K562 (cell line): ENCODE measurements around the gene ZBTB20. TPM values are rescaled to one million over a fixed set of nuclear protein-coding genes. Genes with fewer than 3 reads are reported as not detected.

Source experiments
- ATAC-seq: fragments of 200-7000 bp; cut with Tn5 transposase; 3 replicates; pipeline ENCODE4 v1.9.1; 2020; ENCODE audit warnings: moderate library complexity
- BruUV-seq: library from RNA; stranded (reverse); fragments of 400-500 nt; replicated peaks from 2 replicates; lab custom pipeline; 2021; lab: Mats Ljungman, UMichigan
- CTCF ChIA-PET: fragments of 300-600 bp; formaldehyde crosslinking; extraction: SDS; loops from one replicate; lab custom pipeline; 2021; ENCODE audit warnings: low intra/inter-chr PET ratio; lab: Yijun Ruan, JAX
- POLR2A ChIA-PET: fragments of 300-600, 350-650 bp; sonication (Branson Sonifier 250); formaldehyde crosslinking; extraction: SDS; loops from one replicate; lab custom pipeline; 2021; ENCODE audit warnings: antibody characterized with exemption, inconsistent platforms; lab: Yijun Ruan, JAX
- DNase-seq, 4 experiments: peaks; one replicate each; pipeline versions ENCODE4 v3.0.0 to v3.0.0-alpha.2; 2011 to 2018; ENCODE audit warnings: low spot score in 3 of 4, mixed read lengths in 3 of 4; ENCODE audit errors: extremely low read depth in 1 of 4
- FAIRE-seq: peaks from 2 replicates; lab custom pipeline; 2011; peaks lifted over from hg19 to GRCh38; lab: Jason Lieb, UNC
- H2AFZ ChIP-seq: 2 replicates; pipeline ENCODE4 v1.6.0; 2011; ENCODE audit warnings: low read depth, low read length, control low read depth, inconsistent platforms
- H3K27ac ChIP-seq: fragments of 200-600 bp; 3 replicates; pipeline ENCODE4 v1.8.0; 2011; ENCODE audit warnings: low read depth, mild to moderate bottlenecking, control low read depth, inconsistent platforms, low read length, moderate library complexity, mixed read lengths; ENCODE audit errors: extremely low read depth
- H3K27me3 ChIP-seq, 2 experiments: fragments of 300-600 bp in 1 of 2; 2 replicates in 1 of 2; 3 replicates in 1 of 2; pipeline versions ENCODE4 v1.6.0 to v1.8.0; 2011; ENCODE audit warnings: inconsistent platforms in 2 of 2, low read length in 2 of 2, mild to moderate bottlenecking in 1 of 2, mixed read lengths in 1 of 2, moderate library complexity in 1 of 2; ENCODE audit not compliant: control insufficient read depth in 2 of 2, insufficient read depth in 2 of 2
- H3K36me3 ChIP-seq: fragments of 300-600 bp; 3 replicates; pipeline ENCODE4 v1.8.0; 2011; ENCODE audit warnings: mild to moderate bottlenecking, low read length, inconsistent platforms; ENCODE audit not compliant: control insufficient read depth, insufficient read depth
- H3K4me1 ChIP-seq, 2 experiments: fragments of 200-600 bp in 1 of 2; replicated peaks in 1 of 2; 2 replicates in 1 of 2; 3 replicates in 1 of 2; pipeline versions ENCODE4 v1.5.1 to v1.8.0; 2011; ENCODE audit warnings: inconsistent platforms in 2 of 2, low read length in 2 of 2, mild to moderate bottlenecking in 1 of 2, mixed read lengths in 1 of 2, moderate library complexity in 1 of 2; ENCODE audit not compliant: control insufficient read depth in 2 of 2, insufficient read depth in 2 of 2
- H3K4me2 ChIP-seq: 2 replicates; pipeline ENCODE4 v1.6.1; 2011; ENCODE audit warnings: low read length, control low read depth, inconsistent platforms, mixed read lengths; ENCODE audit not compliant: insufficient read depth
- H3K4me3 ChIP-seq: fragments of 200-600 bp; sonication (generic), shearing (Covaris generic); 2 replicates; pipeline ENCODE4 v1.5.1; 2016; ENCODE audit warnings: control low read depth, inconsistent platforms
- H3K79me2 ChIP-seq: fragments of 200-600 bp; 3 replicates; pipeline ENCODE4 v1.8.0; 2011; ENCODE audit warnings: low read length, inconsistent platforms; ENCODE audit not compliant: control insufficient read depth, insufficient read depth
- H3K9ac ChIP-seq, 2 experiments: 2 replicates each; pipeline versions ENCODE4 v1.6.0 to v1.6.1; 2011; ENCODE audit warnings: low read depth in 2 of 2, low read length in 2 of 2, control low read depth in 1 of 2, inconsistent platforms in 1 of 2, mild to moderate bottlenecking in 1 of 2, mixed read lengths in 1 of 2; ENCODE audit not compliant: insufficient read depth in 1 of 2
- H3K9me1 ChIP-seq: one replicate; pipeline ENCODE4 v1.6.0; 2011; ENCODE audit warnings: inconsistent platforms, mild to moderate bottlenecking, low read length, moderate library complexity; ENCODE audit not compliant: control insufficient read depth, insufficient read depth
- H3K9me3 ChIP-seq: replicated peaks from 2 replicates; pipeline ENCODE4 v1.5.1; 2011; ENCODE audit warnings: low read depth, low read length, inconsistent platforms; ENCODE audit not compliant: control insufficient read depth, insufficient read depth
- H4K20me1 ChIP-seq: replicated peaks from 2 replicates; pipeline ENCODE4 v1.6.1; 2011; ENCODE audit warnings: low read length, inconsistent platforms, mixed read lengths; ENCODE audit not compliant: control insufficient read depth, insufficient read depth
- BCL6 ChIP-seq: fragments of 250-450 bp; sonication (Bioruptor Pico); IDR thresholded peaks from 2 replicates; pipeline ENCODE4 v1.4.0; 2020
- FOXK2 ChIP-seq, 2 experiments: fragments of 450-650 bp; IDR thresholded peaks in 1 of 2; conservative IDR thresholded peaks in 1 of 2; 2 replicates each; pipeline ENCODE4 v1.6.1; 2016; ENCODE audit warnings: low read depth in 2 of 2, mild to moderate bottlenecking in 1 of 2
- HMG20A ChIP-seq: fragments of 450-650 bp; formaldehyde crosslinking; conservative IDR thresholded peaks from 2 replicates; pipeline ENCODE4 v1.4.0; 2020; ENCODE audit warnings: mild to moderate bottlenecking, mixed read lengths
- KLF16 ChIP-seq: IDR thresholded peaks from 2 replicates; pipeline ENCODE4 v1.6.1; 2016; ENCODE audit warnings: antibody characterized with exemption
- NEUROD1 ChIP-seq: fragments of 150-350 bp; IDR thresholded peaks from 2 replicates; pipeline ENCODE4 v1.6.1; 2014; ENCODE audit warnings: borderline replicate concordance, low read length, low read depth; ENCODE audit not compliant: partially characterized antibody
- RHOXF2B ChIP-seq: fragments of 250-450 bp; sonication (Bioruptor Pico); conservative IDR thresholded peaks from 2 replicates; pipeline ENCODE4 v1.5.1; 2021
- TCF3 ChIP-seq: sonication (generic); formaldehyde crosslinking; IDR thresholded peaks from 2 replicates; pipeline ENCODE4 v1.4.0; 2020; ENCODE audit warnings: mild to moderate bottlenecking, missing genetic modification reagents
- TCFL5 ChIP-seq: fragments of 250-450 bp; sonication (Bioruptor Pico); conservative IDR thresholded peaks from 2 replicates; pipeline ENCODE4 v1.6.1; 2021; ENCODE audit warnings: mild to moderate bottlenecking, moderate library complexity, matching md5 sums
- ZBTB8A ChIP-seq: fragments of 450-650 bp; IDR thresholded peaks from 2 replicates; pipeline ENCODE4 v1.6.1; 2018; ENCODE audit warnings: mild to moderate bottlenecking, moderate library complexity; ENCODE audit not compliant: partially characterized antibody
- ZEB2 ChIP-seq: fragments of 450-650 bp; IDR thresholded peaks from 2 replicates; pipeline ENCODE4 v1.6.1; 2016
- ZFP91 ChIP-seq: sonication (generic); formaldehyde crosslinking; IDR thresholded peaks from 2 replicates; pipeline ENCODE4 v1.8.0; 2022; ENCODE audit warnings: mild to moderate bottlenecking, missing genetic modification reagents
- ZNF408 ChIP-seq: fragments of 250-450 bp; sonication (Bioruptor Pico); IDR thresholded peaks from 2 replicates; pipeline ENCODE4 v1.4.0; 2020; ENCODE audit warnings: low read depth, mild to moderate bottlenecking, moderate library complexity
- WGBS: fragments of 100-300 bp; shearing (Covaris generic); methylation state at CpG from one replicate; pipeline ENCODE4 v1.1.6; 2016; ENCODE audit warnings: low coverage, mixed read lengths; ENCODE audit not compliant: insufficient coverage; ENCODE audit errors: missing lambda C conversion rate; 5-methylcytosine and 5-hydroxymethylcytosine counted together
- in situ Hi-C: fragments of 300-500 bp; cut with MboI; formaldehyde crosslinking; loops from 4 replicates; pipeline ENCODE4 v1.15.0; 2018; ENCODE audit warnings: inconsistent platforms, mixed read lengths
- intact Hi-C: fragments of 100-400 bp; cut with micrococcal nuclease; formaldehyde crosslinking; loops from 2 replicates; pipeline ENCODE4 v1.14.2; 2022
- polyA plus RNA-seq, 8 experiments: library from polyadenylated mRNA; depleted of rRNA in 4 of 8; stranded (reverse) in 5 of 8; unstranded in 3 of 8; fragments of >200 nt; fragmentation: Nextera tagmentation in 2 of 8; fragmentation: Illumina TruSeq in 1 of 8; extraction: Ambion mirVana in 2 of 8; extraction: Trizol in 1 of 8; gene quantifications; 2 replicates each; pipeline versions ENCODE4 v1.2.1 to v1.2.3, GENCODE V29; 2011 to 2014; ENCODE audit warnings: inconsistent platforms in 1 of 8, missing spikeins in 1 of 8
- total RNA-seq, 7 experiments: library from RNA; depleted of rRNA in 6 of 7; stranded (reverse); fragments of >200 nt in 6 of 7; fragmentation: Illumina TruSeq in 2 of 7; extraction: Trizol in 2 of 7; gene quantifications; 2 replicates each; pipeline versions ENCODE4 v1.2.1 to v1.2.3, GENCODE V29; 2011 to 2021; ENCODE audit warnings: low replicate concordance in 1 of 7
- TF ChIP-seq, protein P1 (sequence below): fragments of 450-650 bp; IDR thresholded peaks from 2 replicates; pipeline ENCODE4 v1.6.1; 2018; ENCODE audit not compliant: partially characterized antibody

The ZBTB20 gene
- total and polyA plus RNA-seq, 9 of the 15 experiments (the other 6 are each of a cell fraction or from before 2014, with no cell fraction given) = 0.17 to 1.7 (median 0.45) TPM

- no peak overlapping the region for H3K4me2 ChIP-seq
- TF ChIP-seq FOXK2 (conservative IDR thresholded peaks at IDR 0.05 in 1 of 2, IDR thresholded peaks at IDR 0.05 in 1 of 2; ENCODE audit: low read depth in 2 of 2) (no peak), ZEB2 (no peak), KLF16 (no peak), RHOXF2B (CRISPR knock-in tag) (no peak), ZBTB8A (no peak)
- DNase-seq = no peak
- no peaks in the 10 kb centered on the region for H3K36me3 ChIP-seq
- intact Hi-C loops = no loop called here
- no peak overlapping the region for H3K4me3 ChIP-seq
- H3K4me1 ChIP-seq = no peaks in the 10 kb centered on the region
- BruUV-seq = no TSS peak
- H3K27ac ChIP-seq = no peak overlapping the region
- no peak overlapping the region for H2AFZ ChIP-seq
- CTCF ChIA-PET = no interaction called here
- H3K9ac ChIP-seq = no peak overlapping the region
- no peak for ATAC-seq
- H4K20me1 ChIP-seq = no peaks in the 10 kb centered on the region
- POLR2A ChIA-PET = no interaction called here
- no peaks in the 10 kb centered on the region for H3K9me3 ChIP-seq
- no peaks in the 10 kb centered on the region for H3K9me1 ChIP-seq
- in situ Hi-C loops = no loop called here
- H3K79me2 ChIP-seq = no peaks in the 10 kb centered on the region
- no peak for FAIRE-seq
- no peaks in the 10 kb centered on the region for H3K27me3 ChIP-seq
Observed at GRCh38 chr3:114464548-114464947, 682.5 kb downstream of the ZBTB20 start.

GRCh38 chr3:114462750-114463149, 684.3 kb downstream of the ZBTB20 start:
- CTCF ChIA-PET = no interaction called here
- Histone ChIP-seq H3K9me3 (no peaks in the 10 kb centered on the region), H3K9ac (no peak overlapping the region), H3K9me1 (no peaks in the 10 kb centered on the region), H3K36me3 (no peaks in the 10 kb centered on the region), H3K27ac (no peak overlapping the region), H3K79me2 (no peaks in the 10 kb centered on the region), H2AFZ (no peak overlapping the region), H3K4me1 (no peaks in the 10 kb centered on the region), H3K27me3 (no peaks in the 10 kb centered on the region), H3K4me2 (no peak overlapping the region), H4K20me1 (no peaks in the 10 kb centered on the region), H3K4me3 (no peak overlapping the region)
- ATAC-seq = no peak
- BruUV-seq = no TSS peak
- intact Hi-C loops = no loop called here
- POLR2A ChIA-PET = no interaction called here
- no peak for DNase-seq
- 0% methylated on average over 3 of the region's 3 CpGs for WGBS
- in situ Hi-C loops = no loop called here
- no peak for FAIRE-seq
- TF ChIP-seq TCF3 (CRISPR knock-in tag) = no peak
- no peak for TF ChIP-seq TCFL5 (CRISPR knock-in tag)
- no peak for TF ChIP-seq BCL6
- no peak for TF ChIP-seq ZFP91 (CRISPR knock-in tag)
- TF ChIP-seq HMG20A (CRISPR knock-in tag) = no peak
- no peak for TF ChIP-seq ZNF408 (CRISPR knock-in tag)
- TF ChIP-seq NEUROD1 = no peak
- TF ChIP-seq, protein P1, sequence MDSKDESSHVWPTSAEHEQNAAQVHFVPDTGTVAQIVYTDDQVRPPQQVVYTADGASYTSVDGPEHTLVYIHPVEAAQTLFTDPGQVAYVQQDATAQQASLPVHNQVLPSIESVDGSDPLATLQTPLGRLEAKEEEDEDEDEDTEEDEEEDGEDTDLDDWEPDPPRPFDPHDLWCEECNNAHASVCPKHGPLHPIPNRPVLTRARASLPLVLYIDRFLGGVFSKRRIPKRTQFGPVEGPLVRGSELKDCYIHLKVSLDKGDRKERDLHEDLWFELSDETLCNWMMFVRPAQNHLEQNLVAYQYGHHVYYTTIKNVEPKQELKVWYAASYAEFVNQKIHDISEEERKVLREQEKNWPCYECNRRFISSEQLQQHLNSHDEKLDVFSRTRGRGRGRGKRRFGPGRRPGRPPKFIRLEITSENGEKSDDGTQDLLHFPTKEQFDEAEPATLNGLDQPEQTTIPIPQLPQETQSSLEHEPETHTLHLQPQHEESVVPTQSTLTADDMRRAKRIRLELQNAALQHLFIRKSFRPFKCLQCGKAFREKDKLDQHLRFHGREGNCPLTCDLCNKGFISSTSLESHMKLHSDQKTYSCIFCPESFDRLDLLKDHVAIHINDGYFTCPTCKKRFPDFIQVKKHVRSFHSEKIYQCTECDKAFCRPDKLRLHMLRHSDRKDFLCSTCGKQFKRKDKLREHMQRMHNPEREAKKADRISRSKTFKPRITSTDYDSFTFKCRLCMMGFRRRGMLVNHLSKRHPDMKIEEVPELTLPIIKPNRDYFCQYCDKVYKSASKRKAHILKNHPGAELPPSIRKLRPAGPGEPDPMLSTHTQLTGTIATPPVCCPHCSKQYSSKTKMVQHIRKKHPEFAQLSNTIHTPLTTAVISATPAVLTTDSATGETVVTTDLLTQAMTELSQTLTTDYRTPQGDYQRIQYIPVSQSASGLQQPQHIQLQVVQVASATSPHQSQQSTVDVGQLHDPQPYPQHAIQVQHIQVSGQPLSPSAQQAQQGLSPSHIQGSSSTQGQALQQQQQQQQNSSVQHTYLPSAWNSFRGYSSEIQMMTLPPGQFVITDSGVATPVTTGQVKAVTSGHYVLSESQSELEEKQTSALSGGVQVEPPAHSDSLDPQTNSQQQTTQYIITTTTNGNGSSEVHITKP = no peak
